ENCODE results near the gene CHMP3. TPM values are rescaled to one million over a fixed set of nuclear protein-coding genes. Genes with fewer than 3 reads are reported as not detected.

CHMP3 gene
- polyA plus RNA-seq, 3 donors, result 45.4 to 115 (median 99.4) TPM

DNA sequence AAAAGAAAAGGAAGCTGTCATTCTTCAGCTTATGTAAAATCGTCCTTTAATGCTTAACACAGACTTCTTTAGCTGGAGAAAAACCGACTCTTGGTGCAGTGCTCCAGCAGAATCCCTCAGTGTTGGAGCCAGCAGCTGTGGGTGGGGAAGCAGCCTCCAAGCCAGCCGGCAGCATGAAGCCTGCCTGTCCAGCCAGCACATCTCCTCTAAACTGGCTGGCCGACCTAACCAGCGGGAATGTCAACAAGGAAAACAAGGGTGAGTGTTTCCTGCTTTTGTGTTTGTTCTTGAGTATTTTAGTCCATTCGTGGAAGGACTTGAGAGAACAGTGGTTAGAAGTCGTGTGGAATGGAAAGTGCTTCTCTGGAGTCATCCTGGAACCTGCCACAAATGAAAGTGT lies 83.1 kb downstream of the CHMP3 start:
- no peak overlapping the region for H3K4me2 ChIP-seq (replicated peaks; ENCODE audit: extremely low read depth, low read length, poor library complexity, severe bottlenecking)
- no peak overlapping the region for H3K9ac ChIP-seq (ENCODE audit: insufficient read depth, low read length, poor library complexity, severe bottlenecking)
- TF ChIP-seq, protein P1, sequence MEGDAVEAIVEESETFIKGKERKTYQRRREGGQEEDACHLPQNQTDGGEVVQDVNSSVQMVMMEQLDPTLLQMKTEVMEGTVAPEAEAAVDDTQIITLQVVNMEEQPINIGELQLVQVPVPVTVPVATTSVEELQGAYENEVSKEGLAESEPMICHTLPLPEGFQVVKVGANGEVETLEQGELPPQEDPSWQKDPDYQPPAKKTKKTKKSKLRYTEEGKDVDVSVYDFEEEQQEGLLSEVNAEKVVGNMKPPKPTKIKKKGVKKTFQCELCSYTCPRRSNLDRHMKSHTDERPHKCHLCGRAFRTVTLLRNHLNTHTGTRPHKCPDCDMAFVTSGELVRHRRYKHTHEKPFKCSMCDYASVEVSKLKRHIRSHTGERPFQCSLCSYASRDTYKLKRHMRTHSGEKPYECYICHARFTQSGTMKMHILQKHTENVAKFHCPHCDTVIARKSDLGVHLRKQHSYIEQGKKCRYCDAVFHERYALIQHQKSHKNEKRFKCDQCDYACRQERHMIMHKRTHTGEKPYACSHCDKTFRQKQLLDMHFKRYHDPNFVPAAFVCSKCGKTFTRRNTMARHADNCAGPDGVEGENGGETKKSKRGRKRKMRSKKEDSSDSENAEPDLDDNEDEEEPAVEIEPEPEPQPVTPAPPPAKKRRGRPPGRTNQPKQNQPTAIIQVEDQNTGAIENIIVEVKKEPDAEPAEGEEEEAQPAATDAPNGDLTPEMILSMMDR (IDR thresholded peaks at IDR 0.05), result no peak
- no peak overlapping the region for H3K4me3 ChIP-seq (replicated peaks in 1 of 3; ENCODE audit: low read depth in 2 of 3, low read length in 3 of 3)
- H4K20me1 ChIP-seq (ENCODE audit: insufficient read depth, low read length), result no peaks in the 10 kb centered on the region
- no peaks in the 10 kb centered on the region for H3K79me2 ChIP-seq (ENCODE audit: insufficient read depth, low read length)
- no peak for DNase-seq
- Mint-ChIP-seq H3K27me3 (ENCODE audit: low read depth in 3 of 3) (no peaks in the 10 kb centered on the region), H3K4me3 (no peak overlapping the region), H3K27ac (peak overlapping the region in 2 of 7 donors; percentile 33 to 51), H3K9me3 (no peaks in the 10 kb centered on the region), H3K36me3 (peaks cover 94 to 96% of the 10 kb centered on the region in 2 donors), H3K4me1 (no peaks in the 10 kb centered on the region)
- H3K27ac ChIP-seq (ENCODE audit: low read depth in 1 of 2, low read length in 2 of 2), result no peak overlapping the region
- intact Hi-C loops (cut with micrococcal nuclease), result no loop called here
- 96% methylated on average over 6 of the region's 7 CpGs for WGBS (ENCODE audit: insufficient coverage)
- no peaks in the 10 kb centered on the region for H3K27me3 ChIP-seq (ENCODE audit: control insufficient read depth in 2 of 2, insufficient read depth in 2 of 2, low read length in 2 of 2)
- H3K9me3 ChIP-seq (replicated peaks in 1 of 2; ENCODE audit: control insufficient read depth in 1 of 2, insufficient read depth in 1 of 2, low read length in 2 of 2), result no peaks in the 10 kb centered on the region
- H3K36me3 ChIP-seq (replicated peaks in 1 of 2; ENCODE audit: control insufficient read depth in 1 of 2, insufficient read depth in 2 of 2, low read length in 2 of 2), result peaks cover 93 to 99% of the 10 kb centered on the region in 2 donors
- H3K4me1 ChIP-seq (ENCODE audit: control insufficient read depth in 1 of 2, insufficient read depth in 2 of 2, low read length in 2 of 2), result no peaks in the 10 kb centered on the region
- no peak overlapping the region for H2AFZ ChIP-seq (ENCODE audit: insufficient read depth, low read depth, low read length, poor library complexity, severe bottlenecking)

GRCh38 chr2:86477349-86477748 lies 85.9 kb downstream of the CHMP3 start:
- Histone ChIP-seq H4K20me1 (ENCODE audit: insufficient read depth, low read length) (no peaks in the 10 kb centered on the region), H3K27ac (ENCODE audit: low read depth in 1 of 2, low read length in 2 of 2) (no peak overlapping the region), H3K4me1 (ENCODE audit: control insufficient read depth in 1 of 2, insufficient read depth in 2 of 2, low read length in 2 of 2) (no peaks in the 10 kb centered on the region), H3K36me3 (replicated peaks in 1 of 2; ENCODE audit: control insufficient read depth in 1 of 2, insufficient read depth in 2 of 2, low read length in 2 of 2) (peaks cover 90 to 99% of the 10 kb centered on the region in 2 donors), H2AFZ (ENCODE audit: insufficient read depth, low read depth, low read length, poor library complexity, severe bottlenecking) (no peak overlapping the region), H3K4me3 (replicated peaks in 1 of 3; ENCODE audit: low read depth in 2 of 3, low read length in 3 of 3) (no peak overlapping the region), H3K79me2 (ENCODE audit: insufficient read depth, low read length) (no peaks in the 10 kb centered on the region), H3K9ac (ENCODE audit: insufficient read depth, low read length, poor library complexity, severe bottlenecking) (no peak overlapping the region), H3K4me2 (replicated peaks; ENCODE audit: extremely low read depth, low read length, poor library complexity, severe bottlenecking) (no peak overlapping the region), H3K9me3 (replicated peaks in 1 of 2; ENCODE audit: control insufficient read depth in 1 of 2, insufficient read depth in 1 of 2, low read length in 2 of 2) (no peaks in the 10 kb centered on the region), H3K27me3 (ENCODE audit: control insufficient read depth in 2 of 2, insufficient read depth in 2 of 2, low read length in 2 of 2) (no peaks in the 10 kb centered on the region)
- H3K9me3 Mint-ChIP-seq, result no peaks in the 10 kb centered on the region
- no peaks in the 10 kb centered on the region for H3K27me3 Mint-ChIP-seq (ENCODE audit: low read depth in 3 of 3)
- DNase-seq, result no peak
- H3K36me3 Mint-ChIP-seq, result peaks cover 91 to 96% of the 10 kb centered on the region in 2 donors
- TF ChIP-seq, protein P1 (IDR thresholded peaks at IDR 0.05), result no peak
- intact Hi-C loops (cut with micrococcal nuclease), result no loop called here
- H3K27ac Mint-ChIP-seq, result peak overlapping the region in 2 of 7 donors; percentile 29 to 76
- H3K4me1 Mint-ChIP-seq, result no peaks in the 10 kb centered on the region
- no peak overlapping the region for H3K4me3 Mint-ChIP-seq

Measured in CD14-positive monocyte (primary cell).